Measurements from ENCODE around the gene NXPH2.

NXPH2 gene

DNA sequence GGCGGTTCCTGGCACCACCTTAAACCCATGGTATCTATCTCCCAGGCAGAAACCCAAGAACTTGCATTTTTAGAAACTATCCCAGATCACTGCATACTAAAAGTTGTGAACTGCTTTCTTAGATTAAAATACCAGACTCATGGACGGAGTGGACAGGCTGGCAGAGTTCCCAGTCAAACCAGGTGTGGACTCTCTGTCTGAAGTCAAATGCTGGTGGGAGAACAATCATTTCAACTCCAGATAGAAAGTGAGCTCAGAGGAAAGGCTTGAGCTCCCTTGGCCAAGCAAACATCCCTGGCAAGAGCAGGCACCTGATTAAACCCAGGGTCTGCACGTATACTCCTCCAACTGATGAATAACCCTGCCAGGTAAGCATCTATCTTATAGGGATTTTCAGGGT is 19.5 kb downstream of the NXPH2 start:
- Histone ChIP-seq H3K27me3 (ENCODE audit: low read length) (no peaks in the 10 kb centered on the region), H3K9me3 (ENCODE audit: insufficient read depth, low read length) (no peaks in the 10 kb centered on the region), H3K79me2 (ENCODE audit: insufficient read depth, low read length) (no peaks in the 10 kb centered on the region), H3K36me3 (ENCODE audit: low read length) (no peaks in the 10 kb centered on the region), H4K20me1 (ENCODE audit: low read depth, low read length) (no peaks in the 10 kb centered on the region), H3F3A (ENCODE audit: insufficient read depth) (no peaks in the 10 kb centered on the region), H3K9ac (ENCODE audit: low read length) (no peak overlapping the region), H3K4me3 (ENCODE audit: insufficient read depth, low read length, poor library complexity, severe bottlenecking) (no peak overlapping the region), H3K4me2 (ENCODE audit: low read depth, low read length, poor library complexity, severe bottlenecking) (no peak overlapping the region), H3K9me2 (replicated peaks; ENCODE audit: insufficient read depth, low read length) (no peaks in the 10 kb centered on the region), H2AFZ (ENCODE audit: low read depth, low read length, severe bottlenecking) (no peak overlapping the region), H3K27ac (ENCODE audit: low read depth, low read length) (no peak overlapping the region)
- no peak for TF ChIP-seq EZH2phosphoT487 (conservative IDR thresholded peaks at IDR 0.05; ENCODE audit: low read length)
- TF ChIP-seq, protein P1, sequence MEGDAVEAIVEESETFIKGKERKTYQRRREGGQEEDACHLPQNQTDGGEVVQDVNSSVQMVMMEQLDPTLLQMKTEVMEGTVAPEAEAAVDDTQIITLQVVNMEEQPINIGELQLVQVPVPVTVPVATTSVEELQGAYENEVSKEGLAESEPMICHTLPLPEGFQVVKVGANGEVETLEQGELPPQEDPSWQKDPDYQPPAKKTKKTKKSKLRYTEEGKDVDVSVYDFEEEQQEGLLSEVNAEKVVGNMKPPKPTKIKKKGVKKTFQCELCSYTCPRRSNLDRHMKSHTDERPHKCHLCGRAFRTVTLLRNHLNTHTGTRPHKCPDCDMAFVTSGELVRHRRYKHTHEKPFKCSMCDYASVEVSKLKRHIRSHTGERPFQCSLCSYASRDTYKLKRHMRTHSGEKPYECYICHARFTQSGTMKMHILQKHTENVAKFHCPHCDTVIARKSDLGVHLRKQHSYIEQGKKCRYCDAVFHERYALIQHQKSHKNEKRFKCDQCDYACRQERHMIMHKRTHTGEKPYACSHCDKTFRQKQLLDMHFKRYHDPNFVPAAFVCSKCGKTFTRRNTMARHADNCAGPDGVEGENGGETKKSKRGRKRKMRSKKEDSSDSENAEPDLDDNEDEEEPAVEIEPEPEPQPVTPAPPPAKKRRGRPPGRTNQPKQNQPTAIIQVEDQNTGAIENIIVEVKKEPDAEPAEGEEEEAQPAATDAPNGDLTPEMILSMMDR (IDR thresholded peaks at IDR 0.05; ENCODE audit: insufficient read depth, low read length, poor library complexity, severe bottlenecking): no peak

DNA sequence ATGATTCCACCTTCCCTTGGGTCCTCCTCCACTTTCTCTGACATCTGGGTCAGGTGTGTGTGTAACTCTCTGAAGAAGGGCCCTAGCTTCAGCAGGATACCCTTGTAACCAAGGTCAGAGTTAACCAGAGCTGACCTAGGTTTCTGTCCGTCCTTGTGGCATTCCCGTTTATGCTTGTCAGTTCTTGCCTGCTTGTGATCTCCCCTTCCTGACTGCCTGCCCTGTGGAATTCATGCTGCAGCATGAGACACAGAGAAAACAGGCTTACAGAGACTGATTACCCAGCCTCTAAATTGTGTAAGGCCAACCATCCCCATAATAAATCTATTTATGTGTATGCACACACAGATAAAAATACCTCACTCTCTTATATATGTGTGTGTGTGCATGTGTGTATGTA is 22.8 kb downstream of the NXPH2 start:
- Histone ChIP-seq H3K36me3 (ENCODE audit: low read length) (no peaks in the 10 kb centered on the region), H3K9me2 (replicated peaks; ENCODE audit: insufficient read depth, low read length) (no peaks in the 10 kb centered on the region), H3K4me2 (ENCODE audit: low read depth, low read length, poor library complexity, severe bottlenecking) (no peak overlapping the region), H3K79me2 (ENCODE audit: insufficient read depth, low read length) (no peaks in the 10 kb centered on the region), H3K9me3 (ENCODE audit: insufficient read depth, low read length) (no peaks in the 10 kb centered on the region), H3K4me3 (ENCODE audit: insufficient read depth, low read length, poor library complexity, severe bottlenecking) (no peak overlapping the region), H3K27me3 (ENCODE audit: low read length) (no peaks in the 10 kb centered on the region), H2AFZ (ENCODE audit: low read depth, low read length, severe bottlenecking) (no peak overlapping the region), H4K20me1 (ENCODE audit: low read depth, low read length) (no peaks in the 10 kb centered on the region), H3F3A (ENCODE audit: insufficient read depth) (no peaks in the 10 kb centered on the region), H3K9ac (ENCODE audit: low read length) (no peak overlapping the region), H3K27ac (ENCODE audit: low read depth, low read length) (no peak overlapping the region)
- TF ChIP-seq, protein P1 (IDR thresholded peaks at IDR 0.05; ENCODE audit: insufficient read depth, low read length, poor library complexity, severe bottlenecking): no peak
- no peak for TF ChIP-seq EZH2phosphoT487 (conservative IDR thresholded peaks at IDR 0.05; ENCODE audit: low read length)

DNA sequence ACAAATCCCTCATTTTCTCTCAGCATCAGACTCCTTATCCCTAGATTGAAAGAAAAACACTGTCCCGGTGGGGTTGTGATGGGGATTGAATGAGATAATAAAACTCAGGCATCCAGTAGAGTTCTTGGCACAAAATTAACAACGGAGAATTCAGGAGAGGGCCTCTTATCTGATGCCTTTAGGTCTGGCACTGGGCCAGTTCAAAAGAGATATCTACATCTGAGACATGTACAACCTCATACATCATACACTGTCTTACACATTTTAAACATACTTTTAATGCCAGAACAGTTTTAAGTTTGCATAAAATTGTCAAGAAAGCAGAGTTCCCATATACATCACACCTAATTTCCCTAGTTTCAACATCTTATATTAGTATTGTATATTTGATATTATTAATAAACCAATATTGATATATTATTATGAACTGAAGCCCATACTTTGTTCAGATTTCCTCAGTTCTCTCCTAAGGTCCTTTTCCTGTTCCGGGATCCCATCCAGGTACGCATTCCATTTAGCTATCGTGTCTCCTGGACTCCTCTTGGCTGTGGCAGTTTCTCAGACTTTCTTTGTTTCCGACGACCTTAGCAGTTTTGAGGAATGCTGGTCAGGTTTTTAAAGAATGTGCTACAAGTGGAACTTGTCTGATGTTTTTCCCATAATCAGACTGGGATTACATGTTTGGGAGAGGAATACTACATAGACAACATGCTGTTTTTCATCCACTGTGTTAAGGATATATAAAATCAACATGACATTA is 27.8 kb downstream of the NXPH2 start:
- Histone ChIP-seq H3K27me3 (ENCODE audit: low read length) (no peaks in the 10 kb centered on the region), H3F3A (ENCODE audit: insufficient read depth) (no peaks in the 10 kb centered on the region), H3K36me3 (ENCODE audit: low read length) (no peaks in the 10 kb centered on the region), H4K20me1 (ENCODE audit: low read depth, low read length) (no peaks in the 10 kb centered on the region), H3K79me2 (ENCODE audit: insufficient read depth, low read length) (no peaks in the 10 kb centered on the region), H3K27ac (ENCODE audit: low read depth, low read length) (no peak overlapping the region), H3K9ac (ENCODE audit: low read length) (no peak overlapping the region), H2AFZ (ENCODE audit: low read depth, low read length, severe bottlenecking) (no peak overlapping the region), H3K4me2 (ENCODE audit: low read depth, low read length, poor library complexity, severe bottlenecking) (no peak overlapping the region), H3K9me2 (replicated peaks; ENCODE audit: insufficient read depth, low read length) (no peaks in the 10 kb centered on the region), H3K9me3 (ENCODE audit: insufficient read depth, low read length) (no peaks in the 10 kb centered on the region), H3K4me3 (ENCODE audit: insufficient read depth, low read length, poor library complexity, severe bottlenecking) (no peak overlapping the region)
- TF ChIP-seq, protein P1 (IDR thresholded peaks at IDR 0.05; ENCODE audit: insufficient read depth, low read length, poor library complexity, severe bottlenecking): no peak
- no peak for TF ChIP-seq EZH2phosphoT487 (conservative IDR thresholded peaks at IDR 0.05; ENCODE audit: low read length)
